KBM-7 (cell line): ENCODE results near the gene SPG7.

ENCODE experiments used
- DNase-seq: peaks from one replicate; pipeline ENCODE4 v3.0.0-alpha.2; 2015
- in situ Hi-C: fragments of 300-500 bp; cut with MboI; formaldehyde crosslinking; loops from 2 replicates; pipeline ENCODE4 v1.14.3; 2020; ENCODE audit warnings: low sequenced_read_pairs, low pct_unique_long_range_greater_than_20kb, mixed read lengths

The SPG7 gene

GRCh38 chr16:89571636-89572035 is 63.4 kb downstream of the SPG7 start:
- DNase-seq, result no peak
- in situ Hi-C loops, result no loop called here

- in situ Hi-C loops, result no loop called here
- DNase-seq, result no peak
Observed at GRCh38 chr16:89572073-89572484, 63.9 kb downstream of the SPG7 start.

- in situ Hi-C loops, result no loop called here
- peak; percentile 24 for DNase-seq
Observed at GRCh38 chr16:89572485-89573205, 64.4 kb downstream of the SPG7 start.

GRCh38 chr16:89573826-89574680 is 65.8 kb downstream of the SPG7 start:
- no peak for DNase-seq
- in situ Hi-C loops, result no loop called here

- peak; percentile 87 for DNase-seq
- in situ Hi-C loops, result no loop called here
Observed at GRCh38 chr16:89574681-89575246, 66.6 kb downstream of the SPG7 start.

GRCh38 chr16:89575247-89576152 is 67.3 kb downstream of the SPG7 start, which contains the start of gene CPNE7:
Gene CPNE7, plus strand, starts transcription at chr16:89575758. Its CDS starts 140 bp downstream, at chr16:89575898.
- DNase-seq, result peak; percentile 45
- in situ Hi-C loops, result no loop called here

- no peak for DNase-seq
- in situ Hi-C loops, result no loop called here
Observed at GRCh38 chr16:89576153-89577054, 68.2 kb downstream of the SPG7 start.

- in situ Hi-C loops, result no loop called here
- no peak for DNase-seq
Observed at GRCh38 chr16:89577055-89577759, 69.0 kb downstream of the SPG7 start.

GRCh38 chr16:89579351-89579750 is 71.1 kb downstream of the SPG7 start:
- no peak for DNase-seq
- in situ Hi-C loops, result no loop called here

- no peak for DNase-seq
- in situ Hi-C loops, result no loop called here
Observed at GRCh38 chr16:89581045-89581695, 73.0 kb downstream of the SPG7 start.

- no peak for DNase-seq
- in situ Hi-C loops, result no loop called here
Observed at GRCh38 chr16:89581861-89582563, 73.8 kb downstream of the SPG7 start.

- no peak for DNase-seq
- in situ Hi-C loops, result no loop called here
Observed at GRCh38 chr16:89582614-89583196, 74.5 kb downstream of the SPG7 start.

GRCh38 chr16:89583197-89583894 is 75.1 kb downstream of the SPG7 start:
- in situ Hi-C loops, result no loop called here
- DNase-seq, result no peak

- DNase-seq, result no peak
- in situ Hi-C loops, result no loop called here
Observed at GRCh38 chr16:89583895-89584644, 75.9 kb downstream of the SPG7 start.
